GM12801 (cell line): ENCODE measurements around the gene CYCS.

Source experiments
- CTCF ChIP-seq: IDR thresholded peaks from one replicate; pipeline ENCODE4 v1.5.1; 2011; ENCODE audit warnings: control low read depth; ENCODE audit not compliant: insufficient read length; ENCODE audit errors: extremely low read depth

Gene CYCS

GRCh38 chr7:25132430-25132829 lies 7.4 kb upstream of the CYCS start:
- TF ChIP-seq CTCF = no peak

- TF ChIP-seq CTCF = no peak
These were observed 1.7 kb upstream of the CYCS start for GRCh38 chr7:25126751-25127150.

- no peak for TF ChIP-seq CTCF
These were observed 459 bp downstream of the CYCS start for GRCh38 chr7:25124465-25125136.

- TF ChIP-seq CTCF = no peak
These were observed 2.7 kb downstream of the CYCS start for GRCh38 chr7:25122373-25122772.

DNA sequence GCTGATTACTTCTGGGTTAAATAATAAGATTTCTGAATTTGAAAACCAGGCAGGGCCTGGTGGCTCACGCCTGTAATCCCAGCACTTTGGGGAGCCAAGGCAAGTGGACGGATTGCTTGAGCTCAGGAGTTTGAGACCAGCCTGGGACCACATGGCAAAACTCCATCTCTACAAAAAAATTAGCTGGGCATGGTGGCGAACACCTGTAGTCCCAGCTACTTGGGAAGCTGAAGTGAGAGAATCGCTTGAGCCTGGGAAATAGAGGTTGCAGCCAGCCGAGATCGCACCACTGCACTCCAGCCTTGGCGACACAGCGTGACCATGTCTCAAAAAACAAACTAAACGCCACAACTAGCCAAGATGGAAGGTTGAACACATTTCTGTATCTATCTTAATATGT lies 3.5 kb downstream of the CYCS start:
- no peak for TF ChIP-seq CTCF

- no peak for TF ChIP-seq CTCF
These were observed 6.0 kb downstream of the CYCS start for GRCh38 chr7:25119102-25119501.

DNA sequence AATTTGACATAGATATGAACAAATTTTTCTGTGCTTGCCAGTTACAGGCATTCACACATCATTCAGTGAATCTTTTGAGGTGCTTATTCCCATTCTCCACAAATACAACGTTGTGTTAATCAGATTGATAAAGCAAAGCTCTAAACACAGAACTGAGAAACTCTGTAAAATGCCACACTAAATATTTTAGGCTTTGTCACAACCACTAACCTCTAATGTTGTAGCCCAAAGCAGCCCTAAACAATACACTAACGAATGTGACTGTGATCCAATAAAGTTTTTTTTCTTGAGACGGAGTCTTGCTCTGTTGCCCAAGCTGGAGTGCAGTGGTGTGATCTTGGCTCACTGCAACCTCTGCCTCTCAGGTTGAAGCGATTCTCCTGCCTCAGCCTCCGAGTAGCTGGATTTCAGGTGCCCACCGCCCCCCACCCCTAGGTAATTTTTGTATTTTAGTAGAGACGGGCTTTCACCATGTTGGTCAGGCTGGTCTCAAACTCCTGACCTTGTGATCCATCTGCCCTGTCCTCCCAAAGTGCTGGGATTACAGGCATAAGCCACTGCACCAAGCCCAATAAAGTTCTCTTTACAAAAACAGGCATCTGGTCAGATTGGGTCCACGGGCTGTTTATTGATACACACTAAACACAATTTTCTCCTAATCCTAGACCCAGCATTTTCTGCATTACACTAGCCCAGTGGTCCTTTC lies 6.9 kb downstream of the CYCS start:
- TF ChIP-seq CTCF = no peak
